ENCODE measurements around the gene CPD.
"Not testable (repeated sequence)": the region's sequence is repeated elsewhere in the genome, so short reads cannot be mapped to it uniquely, and the experiment has no call there.

CPD gene

GRCh38 chr17:30391534-30391933, 12.8 kb downstream of the CPD start:
- H3K9ac ChIP-seq (ENCODE audit: low read depth, low read length), result no peak overlapping the region
- no peak overlapping the region for H3K4me3 ChIP-seq (ENCODE audit: low read length)
- H3K4me1 ChIP-seq (ENCODE audit: control insufficient read depth, insufficient read depth, low read length), result no peaks in the 10 kb centered on the region
- H3K27me3 ChIP-seq (ENCODE audit: control insufficient read depth, insufficient read depth, low read length), result no peaks in the 10 kb centered on the region
- no peaks in the 10 kb centered on the region for H3K9me3 ChIP-seq (replicated peaks; ENCODE audit: low read length)
- H3K4me2 ChIP-seq (ENCODE audit: low read length), result no peak overlapping the region
- H3K36me3 ChIP-seq (ENCODE audit: insufficient read depth, low read length), result peaks cover under 1% of the 10 kb centered on the region

- Histone ChIP-seq H3K27me3 (ENCODE audit: control insufficient read depth, insufficient read depth, low read length) (no peaks in the 10 kb centered on the region), H3K9me3 (replicated peaks; ENCODE audit: low read length) (no peaks in the 10 kb centered on the region), H3K36me3 (ENCODE audit: insufficient read depth, low read length) (no peaks in the 10 kb centered on the region), H3K4me1 (ENCODE audit: control insufficient read depth, insufficient read depth, low read length) (no peaks in the 10 kb centered on the region), H3K9ac (ENCODE audit: low read depth, low read length) (no peak overlapping the region), H3K4me3 (ENCODE audit: low read length) (no peak overlapping the region), H3K4me2 (ENCODE audit: low read length) (no peak overlapping the region)
These were observed 14.8 kb downstream of the CPD start for GRCh38 chr17:30393491-30393890.

DNA sequence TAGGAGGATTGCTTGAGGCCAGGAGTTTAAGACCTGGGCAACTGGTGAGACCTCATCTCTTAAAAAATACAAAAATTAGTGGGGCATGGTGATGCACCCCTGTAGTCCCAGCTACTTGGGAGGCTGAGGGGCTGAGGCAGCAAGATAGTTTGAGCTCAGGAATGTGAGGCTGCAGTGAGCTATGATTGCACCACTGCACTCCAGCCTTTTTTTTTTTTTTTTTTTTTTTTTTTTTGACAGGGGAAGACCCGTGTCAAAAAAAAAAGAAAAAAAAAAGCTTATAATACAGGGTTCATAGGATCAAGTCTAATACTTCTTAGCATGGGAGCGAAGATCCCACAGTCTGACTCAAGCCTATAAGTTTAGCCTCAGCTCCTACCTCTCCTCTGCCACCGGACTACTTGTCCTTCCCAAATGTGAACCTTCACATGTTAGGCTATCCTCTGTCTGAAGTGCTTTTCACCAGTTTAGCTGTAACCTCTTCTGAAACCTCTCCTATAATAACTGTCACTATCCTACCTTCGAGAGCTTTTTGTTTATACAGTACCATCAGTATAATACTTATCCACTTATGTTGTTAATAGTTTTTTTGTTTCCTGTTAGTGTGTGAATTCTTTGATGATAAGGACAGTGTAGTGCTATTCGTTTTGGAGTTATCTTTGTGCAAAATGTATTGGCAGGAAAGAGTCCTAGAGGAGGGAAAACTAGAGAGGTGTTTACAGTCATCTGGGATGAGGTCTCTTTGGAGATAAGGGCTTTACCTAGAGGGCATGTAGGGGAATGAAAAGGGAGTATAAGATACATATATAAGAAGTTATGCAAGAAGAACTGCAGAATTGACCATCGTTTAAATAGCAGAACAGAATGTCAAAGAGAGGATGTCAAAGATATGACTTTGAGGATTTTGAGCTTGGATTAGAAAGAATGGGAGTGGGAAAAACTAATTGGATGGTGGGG, 15.5 kb downstream of the CPD start:
- Histone ChIP-seq H3K4me3 (ENCODE audit: low read length) (no peak overlapping the region), H3K4me2 (ENCODE audit: low read length) (no peak overlapping the region), H3K4me1 (ENCODE audit: control insufficient read depth, insufficient read depth, low read length) (no peaks in the 10 kb centered on the region), H3K36me3 (ENCODE audit: insufficient read depth, low read length) (no peaks in the 10 kb centered on the region), H3K9ac (ENCODE audit: low read depth, low read length) (no peak overlapping the region), H3K27me3 (ENCODE audit: control insufficient read depth, insufficient read depth, low read length) (no peaks in the 10 kb centered on the region), H3K9me3 (replicated peaks; ENCODE audit: low read length) (no peaks in the 10 kb centered on the region)

GRCh38 chr17:30395398-30396022, 16.8 kb downstream of the CPD start:
- H3K27me3 ChIP-seq (ENCODE audit: control insufficient read depth, insufficient read depth, low read length), result no peaks in the 10 kb centered on the region
- H3K4me2 ChIP-seq (ENCODE audit: low read length), result no peak overlapping the region
- H3K4me3 ChIP-seq (ENCODE audit: low read length), result no peak overlapping the region
- H3K9ac ChIP-seq (ENCODE audit: low read depth, low read length), result no peak overlapping the region
- no peaks in the 10 kb centered on the region for H3K4me1 ChIP-seq (ENCODE audit: control insufficient read depth, insufficient read depth, low read length)
- no peaks in the 10 kb centered on the region for H3K9me3 ChIP-seq (replicated peaks; ENCODE audit: low read length)
- no peaks in the 10 kb centered on the region for H3K36me3 ChIP-seq (ENCODE audit: insufficient read depth, low read length)

DNA sequence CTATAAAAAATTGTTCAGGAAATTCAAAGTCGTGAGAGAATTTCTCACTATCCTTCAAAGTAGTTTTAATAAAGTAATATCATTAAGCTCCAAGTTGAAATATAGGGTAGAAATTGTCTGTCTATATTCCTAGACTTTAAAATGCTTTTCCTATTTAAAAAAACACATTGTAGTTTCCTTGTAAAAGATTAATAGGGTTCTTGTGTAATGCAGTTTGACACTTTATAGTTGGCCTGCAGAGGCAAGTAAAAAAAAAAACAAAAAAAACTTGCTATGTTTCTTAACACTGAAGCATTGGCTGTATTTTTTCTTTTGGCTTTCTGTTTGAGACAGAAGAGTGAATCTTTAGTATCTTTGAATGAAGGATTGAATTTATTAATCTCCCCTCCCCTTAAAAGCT, 17.4 kb downstream of the CPD start:
- Histone ChIP-seq H3K27me3 (ENCODE audit: control insufficient read depth, insufficient read depth, low read length) (no peaks in the 10 kb centered on the region), H3K4me2 (ENCODE audit: low read length) (no peak overlapping the region), H3K36me3 (ENCODE audit: insufficient read depth, low read length) (no peaks in the 10 kb centered on the region), H3K9ac (ENCODE audit: low read depth, low read length) (no peak overlapping the region), H3K4me1 (ENCODE audit: control insufficient read depth, insufficient read depth, low read length) (no peaks in the 10 kb centered on the region), H3K9me3 (replicated peaks; ENCODE audit: low read length) (no peaks in the 10 kb centered on the region), H3K4me3 (ENCODE audit: low read length) (no peak overlapping the region)

GRCh38 chr17:30396612-30397011, 17.9 kb downstream of the CPD start:
- no peaks in the 10 kb centered on the region for H3K27me3 ChIP-seq (ENCODE audit: control insufficient read depth, insufficient read depth, low read length)
- no peak overlapping the region for H3K9ac ChIP-seq (ENCODE audit: low read depth, low read length)
- no peaks in the 10 kb centered on the region for H3K36me3 ChIP-seq (ENCODE audit: insufficient read depth, low read length)
- H3K4me2 ChIP-seq (ENCODE audit: low read length), result no peak overlapping the region
- no peak overlapping the region for H3K4me3 ChIP-seq (ENCODE audit: low read length)
- H3K9me3 ChIP-seq (replicated peaks; ENCODE audit: low read length), result no peaks in the 10 kb centered on the region
- no peaks in the 10 kb centered on the region for H3K4me1 ChIP-seq (ENCODE audit: control insufficient read depth, insufficient read depth, low read length)

- Histone ChIP-seq H3K36me3 (ENCODE audit: insufficient read depth, low read length) (no peaks in the 10 kb centered on the region), H3K4me2 (ENCODE audit: low read length) (no peak overlapping the region), H3K27me3 (ENCODE audit: control insufficient read depth, insufficient read depth, low read length) (no peaks in the 10 kb centered on the region), H3K9ac (ENCODE audit: low read depth, low read length) (no peak overlapping the region), H3K4me3 (ENCODE audit: low read length) (no peak overlapping the region), H3K9me3 (replicated peaks; ENCODE audit: low read length) (no peaks in the 10 kb centered on the region), H3K4me1 (ENCODE audit: control insufficient read depth, insufficient read depth, low read length) (no peaks in the 10 kb centered on the region)
These were observed 19.8 kb downstream of the CPD start for GRCh38 chr17:30398328-30399041.

DNA sequence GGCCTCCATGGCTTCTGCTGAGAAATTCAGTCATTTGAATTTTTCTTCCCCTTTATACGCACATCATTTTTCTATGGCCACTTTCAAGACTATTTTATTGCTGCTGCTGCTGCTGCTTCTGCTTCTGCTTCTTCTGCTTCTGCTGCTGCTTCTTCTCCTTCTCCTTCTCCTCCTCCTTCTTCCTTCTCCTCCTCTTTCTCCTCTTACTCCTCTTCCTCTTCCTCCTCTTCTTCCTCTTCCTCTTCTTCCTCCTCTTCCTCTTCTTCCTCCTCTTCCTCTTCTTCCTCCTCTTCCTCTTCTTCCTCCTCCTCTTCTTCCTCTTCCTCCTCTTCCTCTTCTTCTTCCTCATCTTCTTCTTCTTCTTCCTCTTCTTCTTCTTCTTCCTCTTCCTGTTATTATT, 22.4 kb downstream of the CPD start:
- Histone ChIP-seq H3K27me3 (ENCODE audit: control insufficient read depth, insufficient read depth, low read length) (no peaks in the 10 kb centered on the region), H3K36me3 (ENCODE audit: insufficient read depth, low read length) (no peaks in the 10 kb centered on the region), H3K4me1 (ENCODE audit: control insufficient read depth, insufficient read depth, low read length) (peaks cover 5% of the 10 kb centered on the region), H3K9ac (ENCODE audit: low read depth, low read length) (no peak overlapping the region), H3K9me3 (replicated peaks; ENCODE audit: low read length) (no peaks in the 10 kb centered on the region), H3K4me2 (ENCODE audit: low read length) (no peak overlapping the region), H3K4me3 (ENCODE audit: low read length) (no peak overlapping the region)

DNA sequence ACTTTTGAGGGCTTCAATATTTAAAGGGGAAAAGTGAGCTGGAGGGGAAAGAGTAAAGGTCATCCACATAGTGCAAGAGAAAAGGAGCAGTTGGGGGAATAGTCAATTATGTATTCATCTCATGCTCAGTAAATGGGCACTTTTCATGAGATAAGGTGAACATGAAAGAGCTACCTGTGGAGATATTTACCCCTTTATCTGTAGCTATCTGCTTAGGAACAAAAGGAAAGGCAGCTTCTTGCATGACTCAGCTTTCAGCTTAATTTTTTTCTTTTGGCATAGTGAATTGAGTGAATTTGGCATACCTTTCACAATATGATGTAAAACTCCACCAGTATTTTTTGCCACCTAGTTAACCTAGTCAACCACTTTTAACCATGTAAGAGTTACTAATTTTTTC, 26.4 kb downstream of the CPD start:
- no peak overlapping the region for H3K4me2 ChIP-seq (ENCODE audit: low read length)
- no peak overlapping the region for H3K4me3 ChIP-seq (ENCODE audit: low read length)
- H3K36me3 ChIP-seq (ENCODE audit: insufficient read depth, low read length), result no peaks in the 10 kb centered on the region
- peaks cover 5% of the 10 kb centered on the region for H3K4me1 ChIP-seq (ENCODE audit: control insufficient read depth, insufficient read depth, low read length)
- no peaks in the 10 kb centered on the region for H3K9me3 ChIP-seq (replicated peaks; ENCODE audit: low read length)
- no peaks in the 10 kb centered on the region for H3K27me3 ChIP-seq (ENCODE audit: control insufficient read depth, insufficient read depth, low read length)
- no peak overlapping the region for H3K9ac ChIP-seq (ENCODE audit: low read depth, low read length)

DNA sequence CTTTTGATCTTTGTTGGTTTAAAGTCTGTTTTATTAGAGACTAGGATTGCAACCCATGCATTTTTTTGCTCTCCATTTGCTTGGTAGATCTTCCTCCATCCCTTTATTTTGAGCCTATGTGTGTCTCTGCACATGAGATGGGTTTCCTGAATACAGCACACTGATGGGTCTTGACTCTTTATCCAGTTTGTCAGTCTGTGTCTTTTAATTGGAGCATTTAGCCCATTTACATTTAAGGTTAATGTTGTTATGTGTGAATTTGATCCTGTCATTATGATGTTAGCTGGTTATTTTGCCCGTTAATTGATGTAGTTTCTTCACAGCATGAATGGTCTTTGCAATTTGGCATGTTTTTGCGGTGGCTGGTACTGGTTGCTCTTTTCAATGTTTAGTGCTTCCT, 31.9 kb downstream of the CPD start:
- not testable (repeated sequence) for H3K4me1 ChIP-seq (ENCODE audit: control insufficient read depth, insufficient read depth, low read length); H3K27me3 ChIP-seq (ENCODE audit: control insufficient read depth, insufficient read depth, low read length); H3K4me2 ChIP-seq (ENCODE audit: low read length); H3K4me3 ChIP-seq (ENCODE audit: low read length); H3K9me3 ChIP-seq (replicated peaks; ENCODE audit: low read length); H3K9ac ChIP-seq (ENCODE audit: low read depth, low read length); H3K36me3 ChIP-seq (ENCODE audit: insufficient read depth, low read length)

DNA sequence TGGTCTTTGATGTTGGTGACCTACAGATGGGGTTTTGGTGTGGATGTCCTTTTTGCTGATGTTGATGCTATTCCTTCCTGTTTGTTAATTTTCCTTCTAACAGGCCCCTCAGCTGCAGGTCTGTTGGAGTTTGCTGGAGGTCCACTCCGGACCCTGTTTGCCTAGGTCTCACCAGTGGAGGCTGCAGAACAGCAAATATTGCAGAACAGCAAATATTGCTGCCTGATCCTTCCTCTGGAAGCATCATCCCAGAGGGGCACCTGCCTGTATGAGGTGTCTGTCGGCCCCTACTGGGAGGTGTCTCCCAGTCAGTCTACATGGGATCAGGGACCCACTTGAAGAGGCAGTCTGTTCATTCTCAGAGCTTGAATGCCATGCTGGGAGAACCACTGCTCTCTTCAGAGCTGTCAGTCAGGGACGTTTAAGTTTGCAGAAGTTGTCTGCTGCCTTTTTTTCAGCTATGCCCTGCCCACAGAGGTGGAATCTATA, 33.3 kb downstream of the CPD start:
- H3K9ac ChIP-seq (ENCODE audit: low read depth, low read length); H3K4me1 ChIP-seq (ENCODE audit: control insufficient read depth, insufficient read depth, low read length); H3K4me2 ChIP-seq (ENCODE audit: low read length); H3K9me3 ChIP-seq (replicated peaks; ENCODE audit: low read length); H3K4me3 ChIP-seq (ENCODE audit: low read length); H3K27me3 ChIP-seq (ENCODE audit: control insufficient read depth, insufficient read depth, low read length); H3K36me3 ChIP-seq (ENCODE audit: insufficient read depth, low read length): not testable (repeated sequence)
